Brain pericyte (primary cell): Measurements from ENCODE around the gene RECQL5.
"Not testable (repeated sequence)": the region's sequence is repeated elsewhere in the genome, so short reads cannot be mapped to it uniquely, and the experiment has no call there.

Experiments used
- DNase-seq: peaks from one replicate; pipeline ENCODE4 v3.0.0-alpha.2; 2012; ENCODE audit warnings: low read depth, low spot score

Gene RECQL5

GRCh38 chr17:75647921-75648320 lies 19.0 kb downstream of the RECQL5 start:
- DNase-seq, result no peak

DNA sequence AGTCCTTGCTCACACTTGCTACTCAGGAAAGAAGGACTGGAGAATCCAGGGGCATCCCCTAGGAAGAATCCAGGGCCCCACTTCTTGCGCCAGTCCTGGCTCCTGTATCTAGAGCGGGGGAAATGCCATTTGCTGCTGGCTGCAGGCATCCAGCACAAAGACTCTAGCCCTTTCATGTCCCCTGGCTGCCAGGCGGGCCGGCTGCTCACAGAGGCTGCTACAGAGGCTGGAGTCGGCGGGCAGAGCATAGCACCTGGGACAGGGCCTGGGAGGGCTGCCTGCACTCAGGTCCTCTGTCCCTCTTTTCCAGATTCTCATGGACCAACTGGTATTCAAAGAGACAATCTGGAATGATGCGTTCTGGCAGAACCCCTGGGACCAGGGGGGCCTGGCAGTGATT lies 19.9 kb downstream of the RECQL5 start:
- DNase-seq, result no peak

DNA sequence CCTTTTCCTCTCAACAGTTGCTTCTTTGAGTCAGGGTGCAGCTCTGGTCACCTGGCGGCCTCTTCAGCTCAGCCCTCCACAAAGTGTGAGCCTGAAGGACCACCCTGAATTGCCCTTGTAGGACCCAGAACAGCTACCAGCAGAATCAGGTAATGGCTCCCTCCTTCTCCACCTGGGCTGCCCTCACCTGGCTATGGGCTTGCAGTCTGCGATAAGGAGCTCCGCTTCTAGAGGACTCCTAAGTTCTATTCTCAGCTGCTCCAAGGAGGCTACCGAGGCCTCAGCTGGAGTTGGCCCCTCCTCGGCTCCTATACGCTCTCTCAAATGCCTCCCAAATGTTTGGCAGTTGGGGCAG lies 20.3 kb downstream of the RECQL5 start:
- DNase-seq, result no peak

DNA sequence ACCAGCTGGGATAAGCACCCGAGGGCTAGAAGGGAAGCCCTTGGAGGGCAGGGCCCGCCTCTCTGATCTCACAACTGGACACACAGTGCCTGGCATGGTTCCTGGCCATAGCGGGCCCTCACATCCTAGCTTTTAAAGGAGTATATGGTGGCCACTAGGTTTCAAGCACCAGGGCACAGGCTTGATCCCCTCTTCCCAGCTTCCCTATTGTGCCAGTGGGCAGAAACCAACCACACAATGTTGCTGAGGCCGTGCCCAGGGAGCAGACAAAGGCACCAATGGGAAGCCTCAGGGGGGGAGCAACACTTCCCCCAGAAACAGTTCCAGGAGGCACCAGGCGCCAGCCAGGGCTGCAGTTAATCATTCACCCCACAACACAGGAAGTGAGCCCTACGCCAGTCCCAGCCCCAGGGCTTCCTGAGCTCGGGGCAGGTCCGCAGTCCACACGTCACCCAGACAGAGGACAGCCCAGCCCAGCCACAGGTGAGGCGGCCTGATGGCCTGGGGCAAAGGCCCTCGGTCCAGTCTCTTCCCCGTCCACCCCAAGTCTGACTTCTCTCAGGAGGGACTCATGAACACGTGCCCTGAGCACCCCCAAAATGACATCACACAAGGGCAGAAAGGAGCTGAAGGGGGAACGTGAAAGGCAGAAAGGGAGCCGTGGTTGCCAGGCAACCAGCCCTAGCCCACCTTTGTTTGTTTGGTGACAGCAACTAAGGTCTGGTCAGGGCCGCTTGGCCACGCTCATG lies 20.9 kb downstream of the RECQL5 start:
- no peak for DNase-seq

DNA sequence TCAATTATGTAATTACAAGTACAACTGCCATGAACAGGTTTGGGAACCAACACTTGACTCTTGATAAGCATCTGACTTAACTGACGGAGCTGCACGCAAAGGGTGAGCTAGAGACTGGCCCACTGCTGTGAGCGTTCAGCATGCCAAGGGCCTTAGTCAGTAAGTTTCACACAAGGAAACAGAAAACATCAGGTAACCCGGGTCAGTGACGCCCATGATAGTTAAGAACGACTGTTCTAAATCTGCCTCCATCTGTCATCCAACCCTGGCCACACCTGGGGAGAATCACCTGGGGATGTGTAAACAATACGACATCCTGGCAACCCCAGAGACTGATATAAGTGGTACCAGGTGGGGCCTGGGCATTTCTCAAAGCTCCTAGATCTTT lies 21.5 kb downstream of the RECQL5 start:
- DNase-seq, result no peak

DNA sequence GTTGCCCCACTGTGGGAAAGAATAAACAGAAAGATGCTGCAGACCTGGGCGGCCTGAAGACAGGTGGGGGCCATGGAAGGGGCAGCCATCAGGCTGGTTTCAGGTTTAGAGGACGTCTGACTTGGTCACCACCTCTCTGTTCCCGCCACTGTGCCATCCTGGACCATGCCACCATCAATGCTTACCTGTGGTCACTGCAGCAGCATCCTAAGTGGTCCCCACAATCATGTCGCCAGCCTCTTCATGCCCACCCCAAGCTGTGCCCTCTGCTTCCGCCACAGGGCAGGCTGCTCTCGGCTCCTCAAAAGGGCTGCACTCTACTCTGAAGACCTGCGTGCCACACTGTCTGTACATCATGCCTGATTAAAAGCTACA lies 23.3 kb downstream of the RECQL5 start:
- no peak for DNase-seq

GRCh38 chr17:75642784-75643642 lies 23.9 kb downstream of the RECQL5 start:
- DNase-seq, result no peak

DNA sequence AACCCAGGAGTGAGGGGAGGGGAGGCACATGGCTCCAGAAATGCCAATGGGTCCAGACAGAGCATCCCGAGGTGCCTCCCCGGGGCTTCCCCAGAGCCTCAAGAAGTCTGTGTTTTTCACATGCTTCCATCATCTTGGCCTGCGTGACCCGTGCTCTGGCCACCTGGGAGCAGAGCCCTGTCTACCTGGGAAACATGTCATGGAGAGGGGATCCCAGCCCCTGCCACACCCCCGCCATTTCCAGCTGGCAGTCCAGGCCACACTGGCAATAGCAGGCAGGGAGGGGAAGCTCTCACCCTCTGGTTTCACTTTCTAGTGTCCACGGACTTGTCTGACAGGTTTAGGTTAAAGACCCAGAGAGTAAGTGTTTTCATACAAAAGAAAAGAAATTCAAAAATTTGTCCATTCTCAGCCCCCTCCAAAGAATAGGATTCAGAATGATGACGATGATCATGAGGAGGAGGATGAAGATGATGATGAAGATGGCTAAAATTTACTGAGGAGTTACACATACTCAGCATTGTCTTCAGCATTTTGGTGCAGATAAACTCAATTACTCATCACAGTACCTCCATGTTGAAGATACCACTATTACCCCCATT lies 24.7 kb downstream of the RECQL5 start:
- DNase-seq, result no peak

GRCh38 chr17:75641343-75641742 lies 25.6 kb downstream of the RECQL5 start:
- no peak for DNase-seq

DNA sequence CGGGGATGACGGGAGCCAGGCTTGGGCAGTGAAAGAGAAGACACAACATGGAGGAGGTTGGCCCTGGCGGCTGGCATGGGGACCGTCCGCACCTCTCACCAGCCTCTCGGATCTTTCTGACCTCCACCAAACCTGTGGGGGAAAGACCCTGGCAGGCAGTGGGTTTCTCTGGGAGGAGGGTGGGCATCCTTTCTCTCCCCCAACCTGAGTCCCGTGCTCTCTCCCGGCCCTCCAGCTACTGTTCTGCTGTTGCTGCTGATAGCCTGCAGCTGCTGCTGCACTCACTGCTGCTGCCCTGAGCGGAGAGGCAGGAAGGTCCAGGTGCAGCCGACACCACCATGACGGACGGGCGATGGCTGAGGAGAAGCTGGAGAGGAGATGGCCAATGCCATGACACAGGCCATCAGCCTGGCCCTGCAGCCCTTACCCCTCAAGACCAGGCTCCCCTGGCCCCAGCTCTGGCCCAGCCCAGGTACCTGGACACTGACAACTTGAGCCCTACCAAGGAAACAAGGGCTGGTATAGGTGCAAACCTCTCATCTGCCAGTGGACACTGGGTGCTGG lies 26.3 kb downstream of the RECQL5 start:
- DNase-seq, result no peak

GRCh38 chr17:75639771-75640555 lies 27.0 kb downstream of the RECQL5 start:
- no peak for DNase-seq

GRCh38 chr17:75639327-75639726 lies 27.6 kb downstream of the RECQL5 start:
- DNase-seq, result no peak

- DNase-seq, result no peak
Observed at GRCh38 chr17:75638893-75639292, 28.1 kb downstream of the RECQL5 start.

DNA sequence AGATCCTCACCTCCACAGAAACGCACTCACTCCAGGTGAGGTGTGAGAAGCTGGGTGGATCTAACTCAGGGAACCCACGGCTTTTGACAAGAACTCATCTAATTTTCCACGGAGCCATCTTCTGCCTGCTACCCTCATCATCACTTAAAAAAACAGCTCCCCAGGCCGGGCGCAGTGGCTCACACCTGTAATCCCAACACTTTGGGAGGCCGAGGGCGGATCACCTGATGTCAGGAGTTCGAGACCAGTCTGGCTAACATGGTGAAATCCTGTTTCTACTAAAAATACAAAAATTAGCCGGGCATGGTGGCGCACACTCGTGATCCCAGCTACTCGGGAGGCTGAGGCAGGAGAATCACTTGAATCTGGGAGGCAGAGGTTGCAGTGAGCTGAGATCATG lies 28.9 kb downstream of the RECQL5 start:
- DNase-seq, result not testable (repeated sequence)

DNA sequence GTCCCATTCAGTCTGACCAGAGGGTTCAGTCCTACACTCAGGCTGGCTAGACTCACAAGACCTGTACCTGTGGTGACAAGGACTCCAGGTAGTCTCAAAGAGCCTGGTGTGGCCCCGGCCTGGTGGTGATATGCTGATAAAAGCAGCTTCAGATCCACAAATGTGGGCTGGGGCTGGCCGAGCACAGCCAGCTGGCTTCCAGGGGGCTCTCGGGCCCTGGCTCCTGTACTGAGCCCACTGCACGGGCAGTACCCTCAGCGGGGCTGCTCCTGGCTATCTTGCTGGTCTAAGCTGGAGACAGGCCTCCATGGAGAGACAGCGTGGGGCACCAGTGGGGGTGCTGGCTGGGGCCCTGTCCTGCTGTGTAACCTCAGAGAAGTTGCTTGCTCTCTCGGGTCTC lies 29.4 kb downstream of the RECQL5 start:
- no peak for DNase-seq

DNA sequence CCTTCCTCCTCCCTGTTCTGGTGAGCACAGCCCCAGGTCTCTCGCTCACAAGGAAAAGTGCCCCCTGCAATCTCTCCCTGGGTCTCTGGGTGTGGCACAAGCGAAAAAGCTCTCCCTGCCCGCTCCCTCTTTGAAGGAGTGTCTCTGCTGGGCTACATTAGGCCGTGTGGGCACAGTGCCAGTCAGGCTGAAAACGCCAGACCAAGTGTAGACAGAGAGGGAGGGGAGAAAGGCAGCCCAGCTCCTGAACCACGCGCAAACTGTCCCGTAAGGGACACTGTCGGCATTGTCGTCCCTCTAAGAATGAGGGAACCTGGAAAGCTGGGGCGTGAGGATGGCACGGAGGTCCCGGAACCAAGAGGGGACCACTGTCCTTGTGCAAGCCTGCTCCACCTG lies 29.8 kb downstream of the RECQL5 start:
- DNase-seq, result no peak

DNA sequence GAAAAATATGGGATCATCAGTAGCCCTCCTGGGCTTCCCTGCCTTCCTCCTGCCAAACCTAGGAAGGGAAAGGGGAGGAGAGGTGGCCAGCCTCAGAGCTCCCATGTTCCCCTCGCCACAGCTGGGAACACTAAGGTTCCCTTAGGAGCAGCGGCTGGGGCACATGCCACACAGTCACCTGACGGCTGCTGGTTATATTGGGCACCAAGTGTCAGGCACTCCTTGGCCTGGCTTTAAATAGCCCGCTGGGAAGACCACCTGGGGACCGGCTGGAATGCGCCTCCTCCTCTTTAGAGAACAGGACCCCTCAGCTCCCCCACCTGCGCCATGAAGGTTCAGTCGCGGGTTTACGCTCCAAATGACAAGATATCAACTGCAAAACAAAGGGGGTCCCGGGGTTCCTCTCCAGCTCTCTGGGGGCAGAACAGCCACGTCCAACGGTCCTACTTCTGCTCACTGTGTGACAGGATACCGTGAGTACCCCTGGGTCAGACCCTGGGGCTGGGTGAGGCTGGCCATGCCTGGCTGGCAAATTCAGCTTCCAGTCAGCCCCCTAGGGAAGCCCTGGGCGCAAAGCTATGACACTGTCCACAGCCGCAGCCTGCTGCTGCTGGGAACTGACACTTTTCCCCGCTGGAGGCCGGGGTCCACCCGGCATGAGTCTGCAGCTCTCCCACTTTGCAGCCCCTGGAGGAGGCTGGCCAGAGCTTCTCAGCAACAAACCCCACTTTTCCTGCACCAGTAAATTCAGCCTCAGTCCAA lies 30.4 kb downstream of the RECQL5 start:
- no peak for DNase-seq

DNA sequence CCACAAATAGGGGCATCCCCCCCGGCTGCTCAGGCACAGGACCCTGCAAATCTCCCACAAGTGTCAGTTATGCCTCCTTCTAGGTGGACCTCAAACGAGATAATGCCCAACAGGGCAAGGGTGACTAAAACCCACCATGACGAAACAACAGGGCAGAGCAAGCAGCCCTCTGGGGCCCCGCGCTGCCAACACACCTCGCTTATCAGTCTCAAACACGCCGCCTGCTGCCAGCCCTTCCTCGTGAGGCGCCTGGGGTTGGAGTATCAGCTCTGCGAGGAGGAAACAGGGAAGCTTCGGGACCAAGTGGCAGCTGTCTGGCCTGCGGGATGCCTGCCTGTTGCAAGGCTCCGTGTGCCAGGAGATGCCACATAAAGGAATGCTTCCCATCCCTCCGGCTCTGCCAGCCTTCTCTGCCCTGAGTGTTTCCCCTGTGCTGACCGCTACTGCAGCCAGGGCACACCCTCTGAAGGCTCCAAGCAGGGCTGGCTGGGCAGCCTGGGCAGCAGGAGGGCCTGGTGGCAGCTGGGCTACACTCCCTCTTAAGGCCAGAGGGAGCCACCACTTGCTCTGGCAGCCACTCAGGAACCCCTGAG lies 31.2 kb downstream of the RECQL5 start:
- no peak for DNase-seq

GRCh38 chr17:75634754-75635609 lies 32.0 kb downstream of the RECQL5 start:
- DNase-seq, result no peak

GRCh38 chr17:75634376-75634740 lies 32.6 kb downstream of the RECQL5 start:
- DNase-seq, result no peak
